RCC 7860 (cell line): ENCODE results near the gene LZIC.
"Not testable (repeated sequence)": the region's sequence is repeated elsewhere in the genome, so short reads cannot be mapped to it uniquely, and the experiment has no call there.

ENCODE experiments used
- DNase-seq: peaks from one replicate; pipeline ENCODE4 v3.0.0-alpha.2; 2015; ENCODE audit warnings: low spot score
- FAIRE-seq: peaks from 2 replicates; lab custom pipeline; 2012; peaks lifted over from hg19 to GRCh38; lab: Jason Lieb, UNC

Gene LZIC

DNA sequence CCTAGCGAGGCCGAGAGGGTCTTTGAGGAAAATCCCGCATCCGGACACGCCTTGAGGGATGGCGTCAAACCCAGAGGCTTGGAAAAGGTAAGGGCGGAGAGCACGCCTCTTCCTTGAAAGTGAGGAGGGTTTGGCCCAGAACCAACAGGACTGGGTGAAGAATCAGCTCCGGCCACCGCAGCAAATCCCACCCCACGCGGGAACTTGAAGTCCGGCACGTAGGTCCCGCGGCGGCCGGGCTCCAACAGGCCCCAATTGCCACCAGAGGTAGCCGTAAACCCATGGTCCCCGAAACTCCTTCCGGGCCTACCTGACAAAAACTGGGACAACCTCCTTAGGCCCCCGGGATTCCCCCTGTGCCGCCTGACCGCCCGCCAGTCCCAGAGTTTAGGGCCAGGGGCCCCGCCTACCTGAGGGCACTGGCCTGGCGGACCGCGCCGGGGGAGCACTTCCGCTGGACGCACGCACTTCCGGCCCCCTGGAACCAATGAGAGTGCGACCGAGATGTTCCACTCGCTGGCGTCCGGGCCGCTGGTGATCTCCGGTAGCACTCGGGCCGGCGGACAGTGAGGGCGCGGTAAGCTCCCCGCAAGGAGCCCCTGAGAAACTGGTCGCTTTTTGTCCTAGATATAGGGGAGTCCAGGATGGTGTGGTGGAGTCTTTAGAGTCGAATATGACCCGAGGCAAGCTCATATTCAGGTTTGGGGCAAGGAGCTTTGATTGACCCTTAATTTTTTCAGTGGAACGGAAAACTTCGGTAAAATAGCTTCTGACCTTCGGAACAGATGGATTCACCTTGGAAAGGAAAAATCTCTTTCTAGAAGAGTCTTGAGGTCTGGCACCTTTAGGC lies at the start of gene LZIC, which contains the start of gene NMNAT1:
Gene LZIC (minus strand): TSS at position 453 of the 850 bp plus-strand sequence. CDS start 6,772 bp downstream, outside the sequence.
Gene NMNAT1 (plus strand): TSS at position 537 of the 850 bp plus-strand sequence. CDS start 28,599 bp downstream, outside the sequence.
- peak; percentile 12 for FAIRE-seq
- peak; percentile 88 for DNase-seq

DNA sequence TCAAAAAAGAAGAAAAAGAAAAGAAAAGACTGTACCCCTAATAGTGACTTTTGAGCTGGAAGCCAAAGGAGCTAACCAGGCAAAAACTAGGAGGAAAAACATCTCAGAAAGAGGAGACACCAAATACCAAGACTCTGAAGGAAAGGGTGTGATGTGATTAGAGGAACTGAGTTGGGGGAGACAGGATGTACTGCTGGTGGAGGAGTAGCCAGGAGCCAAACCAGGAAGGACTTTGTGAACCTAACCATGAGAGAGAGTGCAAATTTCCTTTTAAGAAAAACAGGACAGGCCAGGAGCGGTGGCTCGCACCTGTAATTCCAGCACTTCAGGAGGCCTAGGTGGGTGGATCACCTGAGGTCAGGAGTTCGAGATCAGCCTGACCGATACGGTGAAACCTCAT lies 49.7 kb upstream of the LZIC start:
- FAIRE-seq, result no peak
- DNase-seq, result no peak

DNA sequence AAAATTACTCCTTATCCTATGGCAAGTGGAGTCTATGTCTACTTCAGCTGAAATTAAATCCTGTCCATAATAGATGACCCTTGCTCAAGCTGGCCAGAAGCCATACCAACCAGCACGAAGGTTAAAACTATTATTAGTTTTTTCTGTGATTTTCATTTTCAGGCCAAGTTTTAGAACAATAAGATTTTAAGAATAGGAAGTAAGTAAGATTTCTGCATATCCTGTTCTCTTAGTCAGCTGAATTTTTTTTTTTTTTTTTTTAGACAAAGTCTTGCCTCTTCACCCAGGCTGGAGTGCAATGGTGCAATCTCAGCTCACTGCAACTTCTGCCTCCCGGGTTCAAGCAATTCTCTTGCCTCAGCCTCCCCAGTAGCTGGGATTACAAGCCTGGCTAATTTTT lies 47.8 kb upstream of the LZIC start:
- DNase-seq (no peak), FAIRE-seq (no peak)

DNA sequence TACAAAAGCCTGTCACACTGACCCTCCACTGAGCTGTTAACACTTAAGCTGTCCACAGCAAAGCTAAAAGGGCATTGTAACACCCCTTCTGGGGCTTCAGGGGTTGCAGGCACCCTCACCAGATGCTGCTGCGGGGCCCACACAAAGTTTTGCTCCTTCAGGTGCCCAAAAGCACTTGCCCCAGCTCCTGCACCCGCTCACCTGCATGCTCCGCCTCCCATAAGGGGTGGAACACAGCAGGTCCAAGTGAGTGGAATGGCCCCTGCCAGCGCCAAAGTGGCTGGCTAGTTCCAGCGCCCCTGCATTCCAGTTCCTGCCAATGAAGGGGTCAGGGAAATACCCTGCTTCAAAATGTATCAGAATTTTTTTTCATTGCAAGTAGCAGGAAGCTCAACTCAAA lies 46.6 kb upstream of the LZIC start:
- FAIRE-seq, result no peak
- DNase-seq, result no peak

DNA sequence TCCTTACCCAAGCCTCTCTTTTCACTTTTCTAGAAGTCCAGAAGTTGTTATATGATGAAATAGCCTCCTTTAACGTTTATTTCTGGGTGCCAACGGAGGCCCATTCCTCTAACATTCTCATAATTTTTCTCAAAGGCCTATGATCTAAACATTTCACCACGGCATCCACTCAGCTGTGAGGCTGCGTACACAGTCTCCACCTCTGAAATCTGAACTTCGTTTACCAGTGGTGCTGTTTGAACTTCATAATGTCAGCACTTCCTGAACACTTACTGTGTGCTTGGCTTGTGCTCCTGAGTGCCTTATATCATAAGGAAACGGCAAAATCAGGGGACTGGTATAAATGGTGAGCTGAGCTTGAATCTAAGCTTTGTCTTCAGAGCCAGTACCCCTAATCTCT lies 41.8 kb upstream of the LZIC start:
- no peak for FAIRE-seq

DNA sequence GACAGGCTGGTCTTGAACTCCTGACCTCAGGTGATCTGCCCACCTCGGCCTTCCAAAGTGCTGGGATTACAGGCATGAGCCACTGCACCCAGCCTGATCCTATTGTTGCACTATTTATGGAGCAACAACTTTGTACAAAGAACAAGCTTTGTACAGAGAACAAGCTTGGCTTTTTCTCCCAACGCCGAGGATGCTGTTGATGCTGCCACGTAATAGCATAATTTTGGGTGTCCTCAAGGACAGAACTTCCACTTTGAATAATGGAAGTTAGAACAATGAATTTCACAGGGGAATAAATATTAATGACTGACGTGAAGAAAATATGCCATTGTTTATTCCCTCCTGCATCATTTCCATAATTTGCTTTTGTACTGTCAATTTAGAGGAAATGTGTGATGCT lies 41.1 kb upstream of the LZIC start:
- FAIRE-seq, result no peak
- no peak for DNase-seq

More for the DNA sequence above, 41.8 kb upstream of the LZIC start:
- DNase-seq, result no peak

DNA sequence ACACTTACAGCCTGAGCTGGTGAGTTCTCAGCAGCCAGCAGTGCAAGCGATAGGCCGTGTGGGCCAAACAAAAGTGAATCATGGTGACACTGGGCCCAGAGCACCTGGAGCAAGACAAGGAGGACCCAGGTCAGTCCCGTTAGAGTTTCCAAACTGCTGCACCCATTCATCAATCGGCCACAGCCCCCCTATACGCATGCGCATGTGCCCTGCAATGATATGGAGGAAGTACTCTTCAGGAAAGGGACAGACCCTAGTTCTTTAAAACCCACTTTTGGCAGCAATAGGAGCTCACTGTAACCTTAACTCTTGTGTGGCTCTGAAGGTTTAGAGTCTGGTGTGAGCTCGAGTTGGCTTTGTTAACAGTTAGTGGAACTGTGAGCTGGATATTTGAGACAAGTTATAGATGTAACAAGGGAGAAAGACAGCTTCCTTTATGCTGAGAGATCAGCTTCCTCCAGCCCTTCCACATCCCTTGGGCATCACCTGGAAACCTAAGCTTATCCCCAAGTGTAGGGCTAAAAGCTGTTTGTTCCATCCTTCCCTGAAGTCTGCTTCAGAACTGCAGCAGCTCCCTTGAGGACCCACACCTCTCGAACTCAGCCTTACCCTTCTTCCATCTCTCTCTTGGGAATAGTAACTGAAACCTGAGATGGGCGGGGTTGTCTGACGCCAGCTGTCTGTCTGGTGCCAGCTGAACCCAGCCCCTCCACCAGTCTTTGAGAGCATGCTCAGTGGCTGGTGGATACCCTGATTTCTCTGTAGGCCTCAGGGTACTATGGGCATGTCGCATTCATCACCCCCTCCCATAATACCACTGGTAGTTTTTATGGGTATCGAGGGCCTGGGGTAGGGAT lies 17.7 kb upstream of the LZIC start:
- FAIRE-seq, result no peak
- DNase-seq, result no peak

DNA sequence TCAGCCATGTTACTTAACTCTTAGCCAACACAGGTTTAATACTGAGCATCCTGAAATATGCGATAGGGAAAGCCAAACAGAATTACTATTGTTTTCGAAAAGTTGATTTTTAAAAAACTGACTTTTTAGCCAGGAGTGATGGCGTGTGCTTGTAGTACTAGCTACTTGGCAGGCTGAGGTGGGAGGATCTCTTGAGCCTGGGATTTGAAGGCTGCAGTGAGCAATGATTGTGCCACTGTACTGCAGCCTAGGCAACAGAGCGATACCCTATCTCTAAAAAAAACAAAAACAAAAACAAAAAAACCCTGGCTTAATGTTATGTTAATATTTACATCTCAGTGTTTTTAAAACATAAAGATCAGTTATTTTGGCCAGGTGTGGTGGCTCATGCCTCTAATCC lies 16.8 kb upstream of the LZIC start:
- FAIRE-seq (no peak), DNase-seq (no peak)

DNA sequence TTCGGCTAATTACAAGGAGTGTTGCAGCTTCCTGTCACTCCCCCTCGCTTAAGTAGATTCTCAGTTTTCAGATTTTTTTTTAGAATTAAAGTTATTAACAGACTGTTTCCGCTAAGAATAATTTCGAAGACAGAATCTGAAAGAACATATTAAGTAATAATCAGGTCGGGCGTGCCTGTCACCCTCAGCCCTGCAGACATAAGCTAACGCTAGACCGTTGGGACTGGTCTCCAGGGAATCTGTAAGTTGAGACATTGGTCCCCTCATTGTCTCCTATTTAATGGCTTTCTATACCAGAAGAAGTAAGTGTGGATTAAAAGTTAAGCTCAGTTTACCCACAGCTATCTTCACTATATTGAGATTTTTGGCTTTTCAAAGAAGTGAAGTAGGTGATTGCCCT lies 14.5 kb upstream of the LZIC start:
- no peak for FAIRE-seq
- DNase-seq, result no peak

DNA sequence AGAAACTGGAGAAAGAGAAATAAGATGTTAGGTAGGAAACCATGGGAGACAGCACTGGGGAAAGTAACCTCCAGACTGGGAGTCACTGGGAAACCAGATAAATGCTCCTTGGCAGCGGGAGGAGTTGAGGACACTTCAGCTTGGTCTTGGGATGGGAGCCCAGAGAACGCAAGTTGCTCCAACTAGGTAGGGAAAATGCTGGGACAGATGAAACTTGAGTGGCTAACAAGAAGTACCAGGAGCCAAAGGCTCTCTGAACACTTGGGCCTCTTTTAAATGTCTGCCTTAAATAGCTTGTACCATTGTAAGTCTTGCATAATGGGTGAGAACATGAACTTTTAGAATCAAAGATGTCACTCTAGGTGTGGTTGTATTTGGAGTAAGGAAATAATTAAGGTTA lies 3.1 kb upstream of the LZIC start:
- FAIRE-seq (no peak), DNase-seq (no peak)

DNA sequence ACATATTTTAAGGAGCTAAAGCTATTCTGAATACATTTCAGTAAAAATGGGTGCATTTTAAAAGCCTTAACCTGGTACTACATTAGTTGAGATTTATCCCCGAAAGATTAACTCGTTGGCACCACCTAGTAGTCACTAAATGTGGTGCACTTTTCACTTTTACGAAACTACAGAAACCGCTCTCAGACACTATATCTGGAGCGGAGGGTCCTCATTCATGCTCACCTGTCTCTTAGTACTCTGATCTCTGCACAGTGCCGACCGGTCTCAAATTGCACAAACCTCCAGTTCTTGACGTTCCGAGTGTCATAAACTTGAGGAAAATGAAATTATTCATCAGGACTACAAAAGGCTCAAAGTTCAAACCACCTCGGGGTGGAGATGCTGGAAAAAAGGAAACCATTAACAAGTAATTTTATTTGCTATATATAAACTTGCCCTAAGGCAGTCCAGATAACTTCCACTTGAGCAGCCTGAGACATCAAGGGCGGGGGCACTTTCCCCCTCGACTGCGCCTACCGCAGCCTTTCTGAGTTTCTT lies 722 bp downstream of the LZIC start:
- FAIRE-seq (peak; percentile 78), DNase-seq (peak; percentile 48)

DNA sequence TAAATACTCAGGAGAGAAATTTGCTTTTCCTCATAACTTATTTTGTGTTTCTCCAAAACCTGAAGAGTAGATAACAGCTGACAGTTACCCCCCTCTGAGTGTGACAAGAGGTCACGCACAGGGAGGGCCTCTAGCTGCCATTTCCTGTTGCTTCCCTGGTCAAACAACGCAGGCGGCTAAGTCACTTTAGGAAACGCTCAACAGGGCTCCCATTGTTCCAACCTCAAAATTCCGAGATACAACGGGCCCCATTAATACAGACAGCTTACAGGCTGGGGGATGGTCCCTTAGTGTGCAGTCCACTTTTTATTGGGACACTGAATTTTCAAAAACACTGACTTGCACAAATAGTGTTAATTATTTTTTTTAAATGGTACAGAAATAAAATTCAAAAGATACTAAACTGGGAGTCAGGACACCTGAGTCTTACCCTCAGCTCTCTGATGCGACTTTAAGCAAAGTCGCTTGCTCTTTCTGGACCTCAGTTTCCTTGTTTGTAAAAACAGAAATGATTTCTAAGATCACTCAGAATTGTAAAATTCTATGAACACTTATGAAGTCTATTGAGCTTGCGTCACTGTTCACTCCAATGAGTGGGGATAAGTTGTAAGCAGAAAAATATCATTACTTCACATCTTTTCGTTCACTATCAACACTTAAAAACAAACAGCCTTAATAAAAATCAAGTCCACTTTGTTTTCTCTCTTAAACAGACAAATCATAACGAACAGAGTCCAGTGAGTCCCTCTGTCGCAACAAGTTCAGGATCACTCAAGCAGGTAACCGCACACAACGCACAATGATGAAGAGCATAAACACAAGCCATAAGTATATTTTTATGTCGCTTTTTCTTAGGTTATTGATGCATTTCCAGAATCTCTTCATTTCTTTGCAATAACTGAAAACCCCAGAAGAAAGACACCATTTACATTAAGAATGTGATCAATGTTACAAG lies 13.5 kb downstream of the LZIC start:
- FAIRE-seq, result no peak

DNA sequence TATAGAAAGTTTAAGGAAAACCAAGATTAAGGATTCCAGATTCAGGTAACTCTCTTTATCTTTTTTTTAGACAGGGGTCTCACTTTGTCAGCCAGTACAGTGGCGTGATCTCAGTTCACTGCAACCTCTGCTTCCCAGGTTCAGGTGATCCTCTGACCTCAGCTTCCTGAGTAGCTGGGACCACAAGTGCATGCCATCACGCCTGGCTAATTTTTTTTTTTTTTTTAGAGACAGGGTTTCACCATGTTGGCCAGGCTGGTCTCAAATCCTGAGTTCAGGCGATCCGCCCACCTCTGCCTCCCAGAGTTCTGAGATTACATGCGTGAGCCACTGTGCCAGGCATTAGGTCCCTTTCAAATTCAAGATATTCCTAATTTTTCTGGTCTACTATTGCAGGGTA lies 15.9 kb downstream of the LZIC start:
- FAIRE-seq (no peak), DNase-seq (no peak)

More for the DNA sequence above, 13.5 kb downstream of the LZIC start:
- no peak for DNase-seq

DNA sequence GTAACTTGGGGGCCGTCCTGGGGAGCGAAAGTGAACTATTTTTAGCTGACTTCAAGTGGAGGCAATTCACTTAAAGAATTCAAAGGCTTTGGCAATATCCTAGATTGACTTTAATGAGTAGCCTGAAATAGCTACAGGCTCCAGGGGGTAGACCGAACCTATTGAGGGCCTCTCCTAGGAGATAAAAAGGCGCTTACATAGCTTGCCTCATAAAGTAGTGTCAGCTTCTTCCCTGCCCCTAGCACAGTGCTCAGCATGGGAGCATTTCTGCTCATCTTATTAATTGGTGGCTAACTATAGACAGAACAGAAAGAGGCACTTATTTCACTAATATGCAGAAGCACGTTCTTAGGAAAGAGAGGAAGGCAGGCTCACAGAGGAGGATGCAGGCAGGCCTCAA lies 20.8 kb downstream of the LZIC start:
- FAIRE-seq, result no peak
- DNase-seq, result no peak

DNA sequence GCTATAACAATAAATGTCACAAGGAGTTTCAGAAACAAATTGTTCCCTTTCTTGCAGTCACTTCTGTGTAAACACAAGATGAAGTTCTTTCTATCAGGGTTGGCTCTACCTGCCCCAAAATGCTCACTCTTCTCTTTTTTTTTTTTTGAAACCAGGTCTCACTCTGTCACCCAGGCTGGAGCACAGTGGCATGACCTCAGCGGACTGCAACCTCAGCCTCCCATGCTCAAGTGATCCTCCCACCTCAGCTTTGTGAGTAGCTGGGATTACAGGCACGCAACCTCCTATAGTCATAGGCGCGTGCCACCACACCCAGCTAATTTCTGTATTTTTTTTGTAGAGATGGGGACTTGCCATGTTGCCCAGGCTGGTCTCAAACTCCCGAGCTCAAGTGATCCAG lies 22.6 kb downstream of the LZIC start:
- DNase-seq (no peak), FAIRE-seq (no peak)

DNA sequence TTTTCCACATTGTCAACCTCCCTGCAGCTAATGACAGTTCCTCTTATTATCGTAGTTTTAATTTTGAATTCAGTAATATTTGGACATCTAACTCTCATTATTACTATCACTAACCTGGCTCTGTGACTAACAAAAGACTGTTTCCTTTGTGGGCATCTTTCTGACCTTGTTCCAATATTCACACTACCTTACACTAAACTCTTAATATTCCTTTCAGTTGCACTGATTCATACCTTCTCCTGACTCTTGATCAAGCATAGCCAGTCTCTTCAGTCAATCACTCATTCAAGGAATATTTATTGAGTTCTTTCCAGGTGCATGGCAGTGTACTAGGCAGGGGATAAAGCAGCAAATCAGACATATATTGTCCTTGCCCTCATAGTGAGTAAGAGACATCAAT lies 25.3 kb downstream of the LZIC start:
- FAIRE-seq, result no peak
- no peak for DNase-seq

DNA sequence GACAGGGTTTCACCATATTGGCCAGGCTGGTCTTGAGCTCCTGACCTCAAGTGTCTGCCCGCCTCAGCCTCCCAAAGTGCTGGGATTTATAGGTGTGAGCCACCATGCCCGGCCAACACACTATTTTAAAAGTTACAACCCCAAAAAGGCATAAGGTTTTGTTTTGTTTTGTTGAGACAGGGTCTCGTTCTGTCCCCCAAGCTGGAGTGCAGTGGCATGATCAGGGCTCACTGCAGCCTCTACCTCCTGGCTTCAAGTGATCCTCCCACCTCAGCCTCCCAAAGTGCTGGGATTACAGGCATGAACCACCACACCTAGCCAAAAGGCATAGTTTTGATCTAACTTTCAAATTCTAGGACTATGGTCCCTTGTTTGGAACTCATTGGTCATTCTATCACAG lies 25.7 kb downstream of the LZIC start:
- FAIRE-seq, DNase-seq: not testable (repeated sequence)

DNA sequence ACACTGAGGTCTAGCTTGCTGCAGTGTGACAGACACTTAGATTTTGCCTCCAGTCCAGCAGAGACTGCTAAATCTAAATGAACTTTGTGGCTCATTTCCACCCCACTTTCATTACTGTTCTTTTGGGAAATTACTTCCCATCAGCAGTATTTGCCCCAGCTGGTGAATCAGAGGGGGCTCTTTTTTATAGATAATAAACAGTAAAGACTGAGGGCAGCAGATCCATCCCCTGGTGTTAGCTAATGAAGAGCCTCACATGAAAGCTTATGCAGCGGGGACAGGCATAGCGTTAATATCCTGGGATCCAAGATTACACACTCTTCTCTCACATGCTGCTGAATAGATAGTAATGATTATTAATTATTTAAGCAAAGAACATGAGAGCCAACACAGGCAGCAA lies 26.7 kb downstream of the LZIC start:
- FAIRE-seq (no peak), DNase-seq (no peak)

DNA sequence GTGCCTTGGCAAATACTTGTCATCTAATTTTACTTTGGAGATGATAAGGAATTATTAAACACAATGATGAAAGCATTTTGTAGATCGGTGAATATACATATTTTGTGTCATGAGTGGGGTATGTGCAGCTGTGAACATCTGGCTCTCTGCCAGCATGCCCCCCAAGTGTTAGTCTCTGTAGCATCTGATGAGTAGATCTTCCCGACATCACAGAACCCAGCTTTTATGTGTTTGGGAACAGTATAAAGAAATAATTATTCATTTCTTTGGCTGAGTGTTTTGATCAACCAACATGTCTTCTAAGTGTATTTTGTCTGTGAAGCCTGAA lies 28.6 kb downstream of the LZIC start:
- no peak for FAIRE-seq

DNA sequence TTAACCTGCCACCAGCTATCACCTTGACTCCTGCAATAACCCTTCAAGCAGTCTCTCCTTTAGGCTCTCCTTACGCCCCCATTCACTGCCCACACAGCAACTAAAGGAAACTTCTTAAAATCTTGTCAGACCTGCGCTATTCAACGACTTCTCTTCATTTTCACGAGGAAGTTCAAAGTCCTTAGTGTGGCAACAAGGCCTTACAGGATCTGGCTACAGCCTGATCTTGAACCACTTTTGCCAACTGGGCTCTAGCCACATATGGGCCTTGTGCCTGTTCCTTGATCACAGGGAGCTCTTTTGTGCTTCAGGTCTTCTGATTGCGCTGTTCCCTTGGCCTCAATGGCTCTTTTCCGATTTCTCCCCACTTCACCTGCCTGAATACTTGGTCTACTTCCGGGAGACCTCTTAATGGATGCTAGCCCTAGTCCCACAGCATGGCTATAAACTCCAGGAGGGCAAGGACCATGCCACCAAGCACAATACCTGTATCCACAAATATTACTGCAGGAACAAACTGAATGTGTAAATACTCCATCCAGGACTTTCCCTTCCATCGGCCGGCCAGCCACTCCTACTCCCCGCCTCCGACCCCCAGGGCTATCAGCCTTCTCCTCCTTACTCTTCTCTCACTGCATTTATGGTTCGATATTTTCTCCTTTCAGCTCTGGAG lies 30.8 kb downstream of the LZIC start:
- FAIRE-seq (no peak), DNase-seq (no peak)

More for the DNA sequence above, 28.6 kb downstream of the LZIC start:
- no peak for DNase-seq
